ENCODE measurements around the gene EDIL3. TPM values are rescaled to one million over a fixed set of nuclear protein-coding genes. Genes with fewer than 3 reads are reported as not detected.

Gene EDIL3
- total and polyA plus RNA-seq, 10 of the 15 experiments (the other 5 are each of a cell fraction or from before 2014, with no cell fraction given), result 0.01 to 0.62 (median 0.20) TPM

DNA sequence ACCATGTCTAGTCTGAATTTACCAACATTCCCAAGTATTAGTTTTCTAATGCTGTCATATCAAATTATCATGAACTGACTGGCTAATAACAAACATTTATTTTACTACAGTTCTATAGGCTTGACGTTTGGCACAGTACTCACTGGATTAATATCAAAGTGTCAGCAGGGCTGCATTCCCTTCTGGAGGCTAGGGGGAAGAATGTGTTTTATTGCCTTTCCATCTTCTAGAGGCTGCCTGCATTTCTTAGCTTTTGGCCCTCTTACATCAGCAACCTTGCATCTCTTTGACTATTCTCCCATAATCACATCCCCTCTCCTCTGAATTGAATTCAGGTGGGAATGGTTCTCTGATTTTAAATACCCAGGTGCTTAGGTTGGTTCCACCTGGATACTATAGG lies 84.7 kb downstream of the EDIL3 start:
- H3K36me3 ChIP-seq (ENCODE audit: control insufficient read depth in 2 of 2, insufficient read depth in 2 of 2, low read length in 1 of 2), result no peaks in the 10 kb centered on the region
- H3K9me3 ChIP-seq (replicated peaks; ENCODE audit: control insufficient read depth, insufficient read depth, low read length), result no peaks in the 10 kb centered on the region
- no peaks in the 10 kb centered on the region for H3K27me3 ChIP-seq (replicated peaks in 1 of 2; ENCODE audit: control insufficient read depth in 2 of 2, insufficient read depth in 2 of 2, low read length in 1 of 2)
- H3K4me3 ChIP-seq, result no peak overlapping the region
- DNase-seq (ENCODE audit: low read depth, low spot score) (no peak), ATAC-seq (no peak), FAIRE-seq (no peak)
- H3K4me1 ChIP-seq (ENCODE audit: control insufficient read depth, insufficient read depth, low read length), result no peaks in the 10 kb centered on the region
- H3K9ac ChIP-seq (ENCODE audit: control insufficient read depth, insufficient read depth, low read length), result no peak overlapping the region
- no TSS peak for BruUV-seq (replicated peaks)
- ChIA-PET POLR2A (no interaction called here), RAD21 (ENCODE audit: unreplicated experiment) (no interaction called here), CTCF (no interaction called here), SMC1A (ENCODE audit: uncharacterized antibody, unreplicated experiment) (no interaction called here)
- no peaks in the 10 kb centered on the region for H4K20me1 ChIP-seq (ENCODE audit: control insufficient read depth, insufficient read depth)
- H3K4me2 ChIP-seq (ENCODE audit: control insufficient read depth, insufficient read depth), result no peak overlapping the region
- no peak overlapping the region for H2AFZ ChIP-seq (ENCODE audit: control insufficient read depth, low read depth, low read length)
- 0% methylated on average over 1 of the region's 1 CpG for WGBS (ENCODE audit: insufficient coverage, insufficient replicate concordance, low lambda C conversion rate, missing lambda C conversion rate)
- in situ Hi-C loops (cut with MboI), result no loop called here
- H3K27ac ChIP-seq (ENCODE audit: control insufficient read depth, insufficient read depth), result no peak overlapping the region
- TF ChIP-seq DPF2 (IDR thresholded peaks at IDR 0.05) (no peak), CHD4 (IDR thresholded peaks at IDR 0.05) (no peak), CREM (IDR thresholded peaks at IDR 0.05; ENCODE audit: low read depth) (no peak), CHD1 (IDR thresholded peaks at IDR 0.05; ENCODE audit: low read depth, low read length) (no peak), CBX5 (IDR thresholded peaks at IDR 0.05; ENCODE audit: low read depth) (no peak), MEF2A (IDR thresholded peaks at IDR 0.05; ENCODE audit: insufficient read depth, low read depth, low read length) (no peak), HCFC1 (IDR thresholded peaks at IDR 0.05; ENCODE audit: low read length) (no peak), YBX1 (IDR thresholded peaks at IDR 0.05) (no peak), SUPT20H (IDR thresholded peaks at IDR 0.05; ENCODE audit: borderline replicate concordance, control insufficient read depth, low read depth, low read length) (no peak), ZBED1 (IDR thresholded peaks at IDR 0.05; ENCODE audit: borderline replicate concordance) (no peak), HDAC6 (IDR thresholded peaks at IDR 0.05; ENCODE audit: unreplicated experiment) (no peak)
- TF ChIP-seq, protein P1, sequence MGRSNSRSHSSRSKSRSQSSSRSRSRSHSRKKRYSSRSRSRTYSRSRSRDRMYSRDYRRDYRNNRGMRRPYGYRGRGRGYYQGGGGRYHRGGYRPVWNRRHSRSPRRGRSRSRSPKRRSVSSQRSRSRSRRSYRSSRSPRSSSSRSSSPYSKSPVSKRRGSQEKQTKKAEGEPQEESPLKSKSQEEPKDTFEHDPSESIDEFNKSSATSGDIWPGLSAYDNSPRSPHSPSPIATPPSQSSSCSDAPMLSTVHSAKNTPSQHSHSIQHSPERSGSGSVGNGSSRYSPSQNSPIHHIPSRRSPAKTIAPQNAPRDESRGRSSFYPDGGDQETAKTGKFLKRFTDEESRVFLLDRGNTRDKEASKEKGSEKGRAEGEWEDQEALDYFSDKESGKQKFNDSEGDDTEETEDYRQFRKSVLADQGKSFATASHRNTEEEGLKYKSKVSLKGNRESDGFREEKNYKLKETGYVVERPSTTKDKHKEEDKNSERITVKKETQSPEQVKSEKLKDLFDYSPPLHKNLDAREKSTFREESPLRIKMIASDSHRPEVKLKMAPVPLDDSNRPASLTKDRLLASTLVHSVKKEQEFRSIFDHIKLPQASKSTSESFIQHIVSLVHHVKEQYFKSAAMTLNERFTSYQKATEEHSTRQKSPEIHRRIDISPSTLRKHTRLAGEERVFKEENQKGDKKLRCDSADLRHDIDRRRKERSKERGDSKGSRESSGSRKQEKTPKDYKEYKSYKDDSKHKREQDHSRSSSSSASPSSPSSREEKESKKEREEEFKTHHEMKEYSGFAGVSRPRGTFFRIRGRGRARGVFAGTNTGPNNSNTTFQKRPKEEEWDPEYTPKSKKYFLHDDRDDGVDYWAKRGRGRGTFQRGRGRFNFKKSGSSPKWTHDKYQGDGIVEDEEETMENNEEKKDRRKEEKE (IDR thresholded peaks at IDR 0.05), result no peak
- TF ChIP-seq, protein P2, sequence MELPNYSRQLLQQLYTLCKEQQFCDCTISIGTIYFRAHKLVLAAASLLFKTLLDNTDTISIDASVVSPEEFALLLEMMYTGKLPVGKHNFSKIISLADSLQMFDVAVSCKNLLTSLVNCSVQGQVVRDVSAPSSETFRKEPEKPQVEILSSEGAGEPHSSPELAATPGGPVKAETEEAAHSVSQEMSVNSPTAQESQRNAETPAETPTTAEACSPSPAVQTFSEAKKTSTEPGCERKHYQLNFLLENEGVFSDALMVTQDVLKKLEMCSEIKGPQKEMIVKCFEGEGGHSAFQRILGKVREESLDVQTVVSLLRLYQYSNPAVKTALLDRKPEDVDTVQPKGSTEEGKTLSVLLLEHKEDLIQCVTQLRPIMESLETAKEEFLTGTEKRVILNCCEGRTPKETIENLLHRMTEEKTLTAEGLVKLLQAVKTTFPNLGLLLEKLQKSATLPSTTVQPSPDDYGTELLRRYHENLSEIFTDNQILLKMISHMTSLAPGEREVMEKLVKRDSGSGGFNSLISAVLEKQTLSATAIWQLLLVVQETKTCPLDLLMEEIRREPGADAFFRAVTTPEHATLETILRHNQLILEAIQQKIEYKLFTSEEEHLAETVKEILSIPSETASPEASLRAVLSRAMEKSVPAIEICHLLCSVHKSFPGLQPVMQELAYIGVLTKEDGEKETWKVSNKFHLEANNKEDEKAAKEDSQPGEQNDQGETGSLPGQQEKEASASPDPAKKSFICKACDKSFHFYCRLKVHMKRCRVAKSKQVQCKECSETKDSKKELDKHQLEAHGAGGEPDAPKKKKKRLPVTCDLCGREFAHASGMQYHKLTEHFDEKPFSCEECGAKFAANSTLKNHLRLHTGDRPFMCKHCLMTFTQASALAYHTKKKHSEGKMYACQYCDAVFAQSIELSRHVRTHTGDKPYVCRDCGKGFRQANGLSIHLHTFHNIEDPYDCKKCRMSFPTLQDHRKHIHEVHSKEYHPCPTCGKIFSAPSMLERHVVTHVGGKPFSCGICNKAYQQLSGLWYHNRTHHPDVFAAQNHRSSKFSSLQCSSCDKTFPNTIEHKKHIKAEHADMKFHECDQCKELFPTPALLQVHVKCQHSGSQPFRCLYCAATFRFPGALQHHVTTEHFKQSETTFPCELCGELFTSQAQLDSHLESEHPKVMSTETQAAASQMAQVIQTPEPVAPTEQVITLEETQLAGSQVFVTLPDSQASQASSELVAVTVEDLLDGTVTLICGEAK (IDR thresholded peaks at IDR 0.05; ENCODE audit: borderline replicate concordance), result no peak
- TF ChIP-seq, protein P3, sequence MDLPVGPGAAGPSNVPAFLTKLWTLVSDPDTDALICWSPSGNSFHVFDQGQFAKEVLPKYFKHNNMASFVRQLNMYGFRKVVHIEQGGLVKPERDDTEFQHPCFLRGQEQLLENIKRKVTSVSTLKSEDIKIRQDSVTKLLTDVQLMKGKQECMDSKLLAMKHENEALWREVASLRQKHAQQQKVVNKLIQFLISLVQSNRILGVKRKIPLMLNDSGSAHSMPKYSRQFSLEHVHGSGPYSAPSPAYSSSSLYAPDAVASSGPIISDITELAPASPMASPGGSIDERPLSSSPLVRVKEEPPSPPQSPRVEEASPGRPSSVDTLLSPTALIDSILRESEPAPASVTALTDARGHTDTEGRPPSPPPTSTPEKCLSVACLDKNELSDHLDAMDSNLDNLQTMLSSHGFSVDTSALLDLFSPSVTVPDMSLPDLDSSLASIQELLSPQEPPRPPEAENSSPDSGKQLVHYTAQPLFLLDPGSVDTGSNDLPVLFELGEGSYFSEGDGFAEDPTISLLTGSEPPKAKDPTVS (IDR thresholded peaks at IDR 0.05; ENCODE audit: low read depth, low read length), result no peak
- TF ChIP-seq, protein P4, sequence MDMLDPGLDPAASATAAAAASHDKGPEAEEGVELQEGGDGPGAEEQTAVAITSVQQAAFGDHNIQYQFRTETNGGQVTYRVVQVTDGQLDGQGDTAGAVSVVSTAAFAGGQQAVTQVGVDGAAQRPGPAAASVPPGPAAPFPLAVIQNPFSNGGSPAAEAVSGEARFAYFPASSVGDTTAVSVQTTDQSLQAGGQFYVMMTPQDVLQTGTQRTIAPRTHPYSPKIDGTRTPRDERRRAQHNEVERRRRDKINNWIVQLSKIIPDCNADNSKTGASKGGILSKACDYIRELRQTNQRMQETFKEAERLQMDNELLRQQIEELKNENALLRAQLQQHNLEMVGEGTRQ (IDR thresholded peaks at IDR 0.05; ENCODE audit: borderline replicate concordance, low read depth, low read length), result no peak
- no peaks in the 10 kb centered on the region for H3K79me2 ChIP-seq (ENCODE audit: control insufficient read depth, insufficient read depth, low read length)
- intact Hi-C loops (cut with micrococcal nuclease; ENCODE audit: unreplicated experiment), result no loop called here
